Naive thymus-derived CD4-positive, alpha-beta T cell (primary cell): ENCODE results near the gene ZRSR2. TPM values are rescaled to one million over a fixed set of nuclear protein-coding genes. Genes with fewer than 3 reads are reported as not detected.
"Not testable (repeated sequence)": the region's sequence is repeated elsewhere in the genome, so short reads cannot be mapped to it uniquely, and the experiment has no call there.

ENCODE experiments used
- ATAC-seq: fragments of 150-1000 bp; cut with Tn5 transposase; 2 replicates; pipeline ENCODE4 v1.10.0; 2021; ENCODE audit warnings: mild to moderate bottlenecking, moderate library complexity
- CTCF ChIA-PET: fragments of 350-600 bp; sonication (Branson Sonifier 250); formaldehyde crosslinking; loops from one replicate; lab custom pipeline; 2021; ENCODE audit warnings: antibody characterized with exemption; lab: Charles Lee
- POLR2A ChIA-PET: fragments of 350-600 bp; sonication (Branson Sonifier 250); formaldehyde crosslinking; loops from one replicate; lab custom pipeline; 2021; ENCODE audit warnings: antibody characterized with exemption, inconsistent platforms; lab: Charles Lee
- DNase-seq, 9 donors: peaks; one replicate each; pipeline versions ENCODE4 v3.0.0 to v3.0.0-alpha.2; 2020 to 2022; ENCODE audit warnings: mixed read lengths in 1 of 9
- H3K27ac ChIP-seq: one replicate; pipeline ENCODE4 v1.7.0; 2013; ENCODE audit warnings: mild to moderate bottlenecking, low read depth, low read length, moderate library complexity
- H3K27me3 ChIP-seq, 2 donors: one replicate each; pipeline ENCODE4 v1.7.0; 2013; ENCODE audit warnings: low read length in 2 of 2, mild to moderate bottlenecking in 2 of 2, moderate library complexity in 2 of 2; ENCODE audit not compliant: control insufficient read depth in 2 of 2, insufficient read depth in 2 of 2
- H3K36me3 ChIP-seq, 3 experiments: 1 replicate in 2 of 3; 2 replicates in 1 of 3; pipeline ENCODE4 v1.7.0; 2013; ENCODE audit warnings: low read length in 3 of 3, mild to moderate bottlenecking in 3 of 3, moderate library complexity in 1 of 3; ENCODE audit not compliant: insufficient read depth in 3 of 3, control insufficient read depth in 2 of 3
- H3K4me1 ChIP-seq, 2 donors: one replicate each; pipeline ENCODE4 v1.7.0; 2013; ENCODE audit warnings: low read length in 2 of 2, mild to moderate bottlenecking in 2 of 2, moderate library complexity in 1 of 2; ENCODE audit not compliant: control insufficient read depth in 2 of 2, insufficient read depth in 2 of 2
- H3K4me3 ChIP-seq: 2 replicates; pipeline ENCODE4 v1.7.0; 2013; ENCODE audit warnings: mild to moderate bottlenecking, low read length
- H3K9me3 ChIP-seq, 3 experiments: 1 replicate in 2 of 3; 2 replicates in 1 of 3; pipeline ENCODE4 v1.7.0; 2013; ENCODE audit warnings: low read length in 3 of 3; ENCODE audit not compliant: control insufficient read depth in 2 of 3
- H3K27ac Mint-ChIP-seq, 9 donors: one replicate each; pipeline ENCODE4 v1.8.0; 2020 to 2022; ENCODE audit warnings: mixed read lengths in 9 of 9, mild to moderate bottlenecking in 8 of 9, moderate library complexity in 5 of 9, inconsistent platforms in 2 of 9
- H3K27me3 Mint-ChIP-seq, 5 donors: one replicate each; pipeline ENCODE4 v1.8.0; 2021 to 2022; ENCODE audit warnings: mixed read lengths in 5 of 5, mild to moderate bottlenecking in 1 of 5
- H3K36me3 Mint-ChIP-seq, 5 donors: one replicate each; pipeline ENCODE4 v1.8.0; 2020 to 2022; ENCODE audit warnings: mixed read lengths in 5 of 5, mild to moderate bottlenecking in 3 of 5, inconsistent platforms in 1 of 5
- H3K4me1 Mint-ChIP-seq, 7 donors: one replicate each; pipeline ENCODE4 v1.8.0; 2020 to 2022; ENCODE audit warnings: mixed read lengths in 7 of 7, mild to moderate bottlenecking in 3 of 7, inconsistent platforms in 1 of 7
- H3K4me3 Mint-ChIP-seq, 10 donors: one replicate each; pipeline ENCODE4 v1.8.0; 2020 to 2022; ENCODE audit warnings: mild to moderate bottlenecking in 10 of 10, mixed read lengths in 10 of 10, moderate library complexity in 6 of 10, inconsistent platforms in 2 of 10
- H3K9me3 Mint-ChIP-seq, 11 donors: one replicate each; pipeline ENCODE4 v1.8.0; 2020 to 2022; ENCODE audit warnings: mixed read lengths in 11 of 11, mild to moderate bottlenecking in 4 of 11, inconsistent platforms in 1 of 11, moderate library complexity in 1 of 11
- intact Hi-C, 2 donors: fragments of 100-400 bp; cut with micrococcal nuclease; formaldehyde crosslinking; loops; one replicate each; pipeline ENCODE4 v1.15.1; 2023
- polyA plus RNA-seq, 2 donors: library from polyadenylated mRNA; unstranded; fragments of 300-500 nt; fragmentation: Illumina TruSeq; gene quantifications; one replicate each; pipeline ENCODE4 v1.2.3, GENCODE V29; 2021
- total RNA-seq, 6 experiments: library from RNA in 5 of 6; stranded (reverse) in 5 of 6; gene quantifications; 1 replicate in 5 of 6; 2 replicates in 1 of 6; pipeline ENCODE4 v1.2.3 and lab custom pipeline; 2021 to 2026

The ZRSR2 gene
- total and polyA plus RNA-seq, 7 experiments from 2014 or later: 20.8 to 46.0 (median 25.4) TPM

- no peaks in the 10 kb centered on the region for H3K9me3 ChIP-seq
- H3K9me3 Mint-ChIP-seq: no peaks in the 10 kb centered on the region
- peaks cover 14 to 26% of the 10 kb centered on the region in 2 donors for H3K4me1 ChIP-seq
- H3K4me3 ChIP-seq: no peak overlapping the region
- peak overlapping the region in 8 of 10 donors; percentile 26 to 74 (median 52) for H3K4me3 Mint-ChIP-seq
- intact Hi-C loops: loop anchor here (1.0 to 2.0 kb wide), 7 partner anchors 26 to 878 kb away; partner anchors contain the start of genes ZRSR2 (in 2 of the 2) and AP1S2 (in 1 of the 2)
- DNase-seq (peak in 8 of 9 donors; percentile 28 to 59 (median 40)), ATAC-seq (peak; percentile 80)
- H3K4me1 Mint-ChIP-seq: peaks cover 6 to 47% (median 36%) of the 10 kb centered on the region in 7 donors
- H3K27me3 ChIP-seq: no peaks in the 10 kb centered on the region
- no peak overlapping the region for H3K27ac ChIP-seq
- peaks cover 0 to 55% (median 23%) of the 10 kb centered on the region in 5 donors for H3K36me3 Mint-ChIP-seq
- ChIA-PET POLR2A (interaction anchor here (0.7 kb wide), 1 partner anchor 74 kb away, joined by 3 read pairs; no protein-coding TSS in a partner anchor), CTCF (interaction anchor here (0.8 kb wide), 1 partner anchor 33 kb away, joined by 4 read pairs; no protein-coding TSS in a partner anchor)
- no peaks in the 10 kb centered on the region for H3K27me3 Mint-ChIP-seq
- H3K36me3 ChIP-seq: peaks cover 0 to 47% (median 10%) of the 10 kb centered on the region in 3 experiments
- peak overlapping the region; percentile 53 to 88 (median 73) for H3K27ac Mint-ChIP-seq
These were observed 26.6 kb downstream of the ZRSR2 start for GRCh38 chrX:15816886-15817285.

GRCh38 chrX:15820106-15821073, 30.1 kb downstream of the ZRSR2 start:
- Histone ChIP-seq H3K9me3 (no peaks in the 10 kb centered on the region), H3K27ac (no peak overlapping the region), H3K27me3 (no peaks in the 10 kb centered on the region), H3K4me3 (no peak overlapping the region), H3K36me3 (peaks cover 0 to 48% (median 6%) of the 10 kb centered on the region in 3 experiments), H3K4me1 (peaks cover 11 to 21% of the 10 kb centered on the region in 2 donors)
- DNase-seq: no peak
- Mint-ChIP-seq H3K36me3 (peaks cover 0 to 56% (median 25%) of the 10 kb centered on the region in 5 donors), H3K9me3 (no peaks in the 10 kb centered on the region), H3K4me1 (peaks cover 6 to 29% (median 24%) of the 10 kb centered on the region in 7 donors), H3K27ac (peak overlapping the region in 1 of 9 donors; percentile 48), H3K4me3 (no peak overlapping the region), H3K27me3 (no peaks in the 10 kb centered on the region)
- POLR2A ChIA-PET: no interaction called here
- no peak for ATAC-seq
- intact Hi-C loops: no loop called here
- CTCF ChIA-PET: no interaction called here

GRCh38 chrX:15822922-15823321, 32.6 kb downstream of the ZRSR2 start:
- H3K36me3 Mint-ChIP-seq: peaks cover 0 to 59% (median 18%) of the 10 kb centered on the region in 5 donors
- no peak for ATAC-seq
- intact Hi-C loops: no loop called here

GRCh38 chrX:15825936-15826335, 35.7 kb downstream of the ZRSR2 start:
- Mint-ChIP-seq H3K36me3 (peaks cover 0 to 53% (median 11%) of the 10 kb centered on the region in 5 donors), H3K9me3 (no peaks in the 10 kb centered on the region), H3K27ac (no peak overlapping the region), H3K4me1 (peaks cover 0 to 6% (median 0%) of the 10 kb centered on the region in 7 donors), H3K27me3 (no peaks in the 10 kb centered on the region), H3K4me3 (no peak overlapping the region)
- Histone ChIP-seq H3K9me3 (no peaks in the 10 kb centered on the region), H3K4me3 (no peak overlapping the region), H3K27ac (no peak overlapping the region), H3K36me3 (peaks cover 0 to 35% (median 0%) of the 10 kb centered on the region in 3 experiments), H3K27me3 (no peaks in the 10 kb centered on the region), H3K4me1 (no peaks in the 10 kb centered on the region)
- CTCF ChIA-PET: no interaction called here
- POLR2A ChIA-PET: no interaction called here
- intact Hi-C loops: no loop called here
- ATAC-seq: no peak
- no peak for DNase-seq

More at GRCh38 chrX:15822922-15823321, 32.6 kb downstream of the ZRSR2 start:
- Mint-ChIP-seq H3K4me1 (peaks cover 0 to 9% (median 3%) of the 10 kb centered on the region in 7 donors), H3K27ac (peak overlapping the region in 2 of 9 donors; percentile 38 to 39), H3K9me3 (no peaks in the 10 kb centered on the region), H3K4me3 (no peak overlapping the region), H3K27me3 (no peaks in the 10 kb centered on the region)
- Histone ChIP-seq H3K4me1 (no peaks in the 10 kb centered on the region), H3K36me3 (peaks cover 0 to 55% (median 5%) of the 10 kb centered on the region in 3 experiments), H3K4me3 (no peak overlapping the region), H3K9me3 (no peaks in the 10 kb centered on the region), H3K27me3 (no peaks in the 10 kb centered on the region), H3K27ac (no peak overlapping the region)
- POLR2A ChIA-PET: interaction anchor here (0.6 kb wide), 1 partner anchor 36 kb away, joined by 4 read pairs; no protein-coding TSS in a partner anchor
- DNase-seq: no peak
- CTCF ChIA-PET: no interaction called here

- POLR2A ChIA-PET: no interaction called here
These were observed 38.9 kb downstream of the ZRSR2 start for GRCh38 chrX:15829217-15829616.

GRCh38 chrX:15831347-15831746, 41.1 kb downstream of the ZRSR2 start:
- H3K27me3 Mint-ChIP-seq, ATAC-seq, H3K27ac ChIP-seq, H3K4me1 ChIP-seq, POLR2A ChIA-PET, intact Hi-C loops, H3K27me3 ChIP-seq, H3K4me3 ChIP-seq, H3K27ac Mint-ChIP-seq, H3K36me3 ChIP-seq, H3K9me3 ChIP-seq, H3K9me3 Mint-ChIP-seq, H3K4me1 Mint-ChIP-seq, DNase-seq, CTCF ChIA-PET, H3K4me3 Mint-ChIP-seq: not testable (repeated sequence)
- H3K36me3 Mint-ChIP-seq: peaks cover 0 to 31% (median 9%) of the 10 kb centered on the region in 5 donors

More at GRCh38 chrX:15829217-15829616, 38.9 kb downstream of the ZRSR2 start:
- intact Hi-C loops: no loop called here
- H3K27ac ChIP-seq: no peak overlapping the region
- Mint-ChIP-seq H3K27me3 (no peaks in the 10 kb centered on the region), H3K9me3 (no peaks in the 10 kb centered on the region), H3K4me1 (peaks cover 0 to 6% (median 3%) of the 10 kb centered on the region in 7 donors), H3K4me3 (no peak overlapping the region), H3K27ac (peak overlapping the region in 1 of 9 donors; percentile 63), H3K36me3 (peaks cover 0 to 33% (median 9%) of the 10 kb centered on the region in 5 donors)
- CTCF ChIA-PET: no interaction called here
- no peak for ATAC-seq
- DNase-seq: no peak
- no peaks in the 10 kb centered on the region for H3K9me3 ChIP-seq
- H3K36me3 ChIP-seq: peaks cover 0 to 9% (median 0%) of the 10 kb centered on the region in 3 experiments
- H3K4me1 ChIP-seq: no peaks in the 10 kb centered on the region
- H3K27me3 ChIP-seq: no peaks in the 10 kb centered on the region
- H3K4me3 ChIP-seq: no peak overlapping the region
